ENCODE results near the gene GDPD2.

DNA sequence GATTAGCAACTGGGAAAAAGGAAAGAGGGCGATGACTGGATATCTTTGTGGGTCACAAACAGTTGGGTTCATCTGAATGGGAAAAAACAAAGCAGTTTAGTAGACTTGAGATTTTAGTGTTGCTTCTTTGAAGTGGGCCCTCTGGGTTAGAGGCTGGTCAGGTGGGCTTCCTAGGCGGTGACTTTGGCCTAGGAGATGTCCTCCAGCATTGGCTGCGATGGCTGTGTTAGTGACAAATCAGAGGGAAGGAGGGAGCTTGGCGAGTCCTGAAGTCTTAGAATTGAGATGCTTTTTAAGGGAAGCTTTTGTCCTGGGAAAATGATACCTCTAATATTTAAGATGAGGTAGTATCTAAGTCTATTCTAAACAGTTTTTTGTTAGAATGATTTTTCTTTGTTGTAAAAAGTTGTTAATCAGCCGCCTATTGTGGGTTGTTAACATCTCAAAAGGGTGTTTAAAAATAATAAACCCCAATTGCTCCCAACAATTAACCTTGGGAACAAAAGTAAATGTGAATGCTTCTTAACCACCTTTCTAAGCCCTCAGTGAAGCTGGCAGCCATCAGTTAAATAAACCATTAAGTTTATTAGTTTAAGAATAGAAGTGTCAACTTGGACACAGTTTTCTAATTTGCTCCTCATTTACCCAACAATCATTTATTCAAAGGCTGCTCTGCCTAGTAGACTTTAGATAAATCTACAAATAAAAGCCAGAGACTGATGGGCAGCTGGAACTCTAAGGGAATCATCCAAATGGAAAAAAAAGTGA lies 53.2 kb downstream of the GDPD2 start:
- TF ChIP-seq, protein P1, sequence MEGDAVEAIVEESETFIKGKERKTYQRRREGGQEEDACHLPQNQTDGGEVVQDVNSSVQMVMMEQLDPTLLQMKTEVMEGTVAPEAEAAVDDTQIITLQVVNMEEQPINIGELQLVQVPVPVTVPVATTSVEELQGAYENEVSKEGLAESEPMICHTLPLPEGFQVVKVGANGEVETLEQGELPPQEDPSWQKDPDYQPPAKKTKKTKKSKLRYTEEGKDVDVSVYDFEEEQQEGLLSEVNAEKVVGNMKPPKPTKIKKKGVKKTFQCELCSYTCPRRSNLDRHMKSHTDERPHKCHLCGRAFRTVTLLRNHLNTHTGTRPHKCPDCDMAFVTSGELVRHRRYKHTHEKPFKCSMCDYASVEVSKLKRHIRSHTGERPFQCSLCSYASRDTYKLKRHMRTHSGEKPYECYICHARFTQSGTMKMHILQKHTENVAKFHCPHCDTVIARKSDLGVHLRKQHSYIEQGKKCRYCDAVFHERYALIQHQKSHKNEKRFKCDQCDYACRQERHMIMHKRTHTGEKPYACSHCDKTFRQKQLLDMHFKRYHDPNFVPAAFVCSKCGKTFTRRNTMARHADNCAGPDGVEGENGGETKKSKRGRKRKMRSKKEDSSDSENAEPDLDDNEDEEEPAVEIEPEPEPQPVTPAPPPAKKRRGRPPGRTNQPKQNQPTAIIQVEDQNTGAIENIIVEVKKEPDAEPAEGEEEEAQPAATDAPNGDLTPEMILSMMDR (conservative IDR thresholded peaks at IDR 0.05; ENCODE audit: low read depth, low read length), result no peak
- no peak for TF ChIP-seq EZH2 (IDR thresholded peaks at IDR 0.05; ENCODE audit: borderline replicate concordance, low read depth, low read length, poor library complexity, severe bottlenecking)
